ENCODE measurements around the gene PCBP4.

- TF ChIP-seq EP300 (IDR thresholded peaks at IDR 0.05; ENCODE audit: low read depth) (no peak), CTCF (IDR thresholded peaks at IDR 0.05) (no peak), POLR2AphosphoS5 (IDR thresholded peaks at IDR 0.05) (no peak)
These were observed 39.5 kb upstream of the PCBP4 start for GRCh38 chr3:52006820-52007133.

All from transverse colon (tissue), 4 donors.